ENCODE data around the gene IDH3B.
"Not testable (repeated sequence)": the region's sequence is repeated elsewhere in the genome, so short reads cannot be mapped to it uniquely, and the experiment has no call there.

IDH3B gene

GRCh38 chr20:2663887-2664719 is at the start of gene IDH3B:
Gene IDH3B (minus strand): TSS chr20:2664216. CDS start chr20:2664188, 28 bp downstream.
- DNase-seq (ENCODE audit: low read depth), result peak; percentile 84

DNA sequence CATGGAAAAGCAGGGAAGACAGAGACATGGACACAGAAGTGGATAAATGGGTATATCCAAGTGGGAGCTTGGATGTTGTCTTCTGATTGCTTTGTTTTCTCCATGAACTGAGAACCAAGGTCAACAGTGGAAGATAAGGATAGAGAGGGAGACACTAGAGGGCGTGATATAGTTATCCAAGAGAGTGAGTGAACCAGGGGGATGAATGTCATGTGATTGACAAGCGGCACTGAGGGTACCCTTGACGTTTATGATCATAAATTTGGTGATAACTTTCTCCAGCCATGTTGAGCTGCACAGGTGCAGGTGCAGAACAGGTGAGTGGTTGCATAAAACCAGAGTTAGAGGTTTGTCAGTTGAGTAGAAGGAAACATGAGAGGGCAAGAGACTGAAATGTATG is 49.3 kb upstream of the IDH3B start:
- no peak for DNase-seq (ENCODE audit: low read depth)

DNA sequence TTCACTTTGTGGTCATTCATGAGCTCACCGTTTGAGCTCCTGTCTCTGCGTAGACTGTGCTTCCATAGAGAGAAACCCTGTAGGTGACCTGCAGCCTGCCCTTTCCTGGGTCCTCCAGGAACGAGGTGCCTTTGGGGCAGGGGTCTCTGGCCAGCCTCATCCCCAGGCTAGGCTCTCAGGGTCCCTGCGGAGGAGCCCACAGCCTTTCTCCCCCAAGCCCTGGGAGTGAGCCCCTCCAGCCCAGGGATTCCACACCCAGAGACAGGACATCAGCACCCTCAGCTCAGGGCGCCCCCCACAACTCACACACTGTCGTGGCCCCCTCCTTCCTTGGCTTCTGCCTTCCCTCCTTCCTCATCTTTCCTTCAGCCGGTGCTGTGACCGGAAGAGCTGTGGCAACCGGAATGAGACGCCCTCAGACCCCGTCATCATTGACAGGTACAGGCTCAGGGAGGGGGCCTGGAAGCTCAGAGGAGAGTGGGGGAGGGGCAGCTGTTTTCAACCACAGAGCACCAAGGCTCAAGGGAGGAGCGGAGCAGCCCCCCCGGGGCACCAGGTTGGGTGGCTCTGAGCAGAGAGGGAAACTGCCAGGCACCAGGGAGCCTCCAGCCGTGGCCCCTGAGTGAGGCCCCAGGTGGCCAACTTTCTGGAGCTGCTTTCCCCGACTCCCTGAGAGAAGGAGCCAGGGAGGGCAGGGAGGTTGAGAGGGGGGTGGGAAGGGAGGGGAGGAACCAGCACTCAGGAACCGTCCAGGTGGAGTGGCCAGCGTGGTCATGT is 45.4 kb upstream of the IDH3B start:
- no peak for DNase-seq (ENCODE audit: low read depth)

GRCh38 chr20:2708665-2709064 is 44.6 kb upstream of the IDH3B start:
- no peak for DNase-seq (ENCODE audit: low read depth)

DNA sequence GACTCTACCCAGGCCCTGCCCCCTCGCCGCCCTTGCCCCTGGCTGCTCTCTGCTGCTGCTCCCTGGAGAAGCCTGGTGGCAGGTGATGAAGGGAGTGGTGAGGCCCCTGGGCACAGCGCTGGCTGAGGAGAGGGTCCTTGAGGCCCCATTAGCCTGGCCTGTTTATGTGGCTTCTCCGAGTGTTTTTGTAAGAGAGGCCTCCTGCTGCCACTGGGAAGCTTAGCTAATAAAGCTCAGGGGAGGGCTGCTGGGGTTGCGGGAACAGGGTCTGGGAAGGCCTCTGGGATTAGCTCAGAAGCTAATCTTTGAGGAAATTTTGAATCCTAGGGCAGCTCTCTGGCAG is 44.0 kb upstream of the IDH3B start:
- DNase-seq (ENCODE audit: low read depth), result no peak

GRCh38 chr20:2707353-2708072 is 43.5 kb upstream of the IDH3B start:
- DNase-seq (ENCODE audit: low read depth), result no peak

GRCh38 chr20:2706688-2707352 is 42.8 kb upstream of the IDH3B start:
- no peak for DNase-seq (ENCODE audit: low read depth)

DNA sequence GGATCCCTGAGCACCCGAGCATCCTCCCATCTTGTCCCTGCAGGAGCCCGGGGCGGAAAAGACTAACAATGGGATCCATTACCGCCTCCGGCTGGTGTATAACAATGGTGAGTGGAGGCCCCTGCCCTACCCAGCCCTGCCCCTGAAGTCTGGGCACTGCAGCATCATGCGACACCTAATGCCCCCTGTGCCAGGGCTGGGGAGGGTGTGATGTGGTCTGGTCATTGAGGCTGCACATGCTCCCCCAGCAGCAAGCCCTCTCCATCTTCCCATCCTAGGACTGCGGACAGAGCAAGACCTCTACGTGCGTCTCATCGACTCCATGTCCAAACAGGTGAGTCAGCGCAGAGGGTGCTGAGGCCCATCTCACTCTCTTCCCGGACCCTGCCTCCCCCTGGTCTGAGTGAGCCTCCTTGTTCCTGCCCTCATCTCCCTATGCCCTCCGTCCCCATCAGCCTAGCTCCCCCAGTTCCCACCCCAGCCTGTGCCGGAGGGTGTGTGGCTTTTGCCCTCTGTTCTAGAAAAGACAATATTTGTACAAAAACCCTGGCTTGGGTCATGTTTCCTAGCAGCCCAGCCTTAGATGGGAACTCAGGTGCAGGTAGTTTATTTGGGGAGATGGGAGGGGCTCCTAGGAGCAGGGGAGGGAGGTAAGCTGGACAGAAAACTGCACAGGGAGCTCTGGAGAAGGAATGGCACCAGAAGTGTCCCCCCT is 42.1 kb upstream of the IDH3B start:
- no peak for DNase-seq (ENCODE audit: low read depth)

- no peak for DNase-seq (ENCODE audit: low read depth)
These were observed 39.9 kb upstream of the IDH3B start for GRCh38 chr20:2703716-2704475.

DNA sequence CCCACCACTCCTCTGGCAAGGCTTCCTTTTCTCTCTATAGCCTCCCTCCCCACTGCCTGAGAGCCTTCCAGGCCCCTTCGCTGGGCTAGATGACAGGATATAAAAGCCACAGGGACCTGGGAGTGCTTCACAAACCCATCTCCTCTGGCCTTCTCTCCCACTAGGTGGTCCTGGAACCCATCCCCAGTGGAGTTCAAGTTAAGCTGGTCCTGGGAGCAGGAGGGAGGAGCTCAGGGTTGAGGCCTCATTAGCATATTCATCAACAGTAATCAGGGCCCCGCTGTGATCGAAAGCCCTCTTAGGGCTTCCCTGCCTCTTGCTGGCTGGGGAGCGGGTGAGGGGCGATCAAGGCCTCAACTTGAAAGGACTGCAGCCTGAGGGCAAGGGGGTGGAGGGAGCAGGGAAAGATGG is 37.7 kb upstream of the IDH3B start:
- no peak for DNase-seq (ENCODE audit: low read depth)

DNA sequence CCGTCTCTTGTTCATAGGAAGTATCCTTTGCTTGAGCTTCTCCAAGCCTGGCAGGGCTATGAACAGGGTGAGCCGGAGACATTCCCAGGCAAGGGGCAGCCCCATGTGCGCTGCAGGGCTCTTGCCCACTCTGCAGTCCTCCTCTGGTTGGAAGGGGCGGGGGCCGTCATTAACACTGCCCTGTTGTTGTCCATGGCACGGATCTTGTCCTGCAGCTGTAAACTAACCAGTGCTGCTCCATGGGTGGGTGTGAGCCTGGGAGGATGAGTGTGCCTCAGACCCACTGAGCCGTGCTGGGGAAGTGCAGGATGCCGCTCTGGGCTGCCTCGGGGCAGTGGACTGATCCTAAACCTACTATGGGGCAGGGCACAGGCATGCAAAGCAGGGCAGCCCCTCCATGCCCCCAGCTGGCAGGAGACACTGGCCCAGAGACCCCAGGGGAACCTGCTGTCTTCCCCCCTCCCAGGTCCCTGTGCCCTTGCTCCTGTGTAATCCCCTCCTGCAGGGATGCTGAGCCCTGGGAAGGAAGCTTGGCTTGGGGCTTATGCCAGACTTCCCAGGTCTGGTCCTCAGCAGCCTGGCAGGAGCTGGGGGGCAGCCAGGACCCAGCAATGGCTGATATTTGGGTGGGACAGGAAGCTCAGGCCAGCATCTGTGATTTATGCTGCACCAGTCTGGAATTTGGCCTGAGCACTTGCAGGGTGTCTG is 37.1 kb upstream of the IDH3B start:
- DNase-seq (ENCODE audit: low read depth), result no peak

DNA sequence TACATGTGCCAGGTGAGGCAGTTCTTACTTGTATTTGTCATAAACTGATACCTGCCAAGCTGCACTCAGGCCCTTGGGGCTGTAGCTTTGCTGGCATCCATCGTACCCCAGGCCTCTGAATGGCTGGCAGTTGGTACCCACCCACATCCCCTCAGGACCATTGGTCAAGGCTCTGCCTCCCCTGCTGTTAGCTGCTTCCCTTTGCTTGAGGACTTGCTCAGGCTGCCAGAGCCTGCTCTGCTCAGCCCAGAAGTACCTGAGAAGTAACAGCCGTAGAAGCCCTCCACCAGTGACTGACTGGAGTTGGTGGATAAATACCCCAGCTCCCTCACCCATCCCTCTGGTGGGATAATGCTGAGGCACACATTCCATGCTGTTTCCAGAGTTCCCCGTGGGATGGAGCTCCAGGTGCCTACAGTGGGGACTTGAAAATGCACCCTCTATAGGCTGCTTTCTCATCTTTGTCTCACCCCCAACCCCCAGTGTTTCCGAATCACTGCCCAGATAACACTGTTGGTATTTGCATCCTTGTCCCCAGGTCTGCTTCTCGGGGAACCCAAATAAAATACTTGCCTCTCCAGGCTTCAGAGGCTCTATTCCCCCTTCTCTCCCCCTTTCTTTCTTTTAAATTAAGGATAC is 35.9 kb upstream of the IDH3B start:
- no peak for DNase-seq (ENCODE audit: low read depth)

- no peak for DNase-seq (ENCODE audit: low read depth)
These were observed 34.9 kb upstream of the IDH3B start for GRCh38 chr20:2698912-2699311.

DNA sequence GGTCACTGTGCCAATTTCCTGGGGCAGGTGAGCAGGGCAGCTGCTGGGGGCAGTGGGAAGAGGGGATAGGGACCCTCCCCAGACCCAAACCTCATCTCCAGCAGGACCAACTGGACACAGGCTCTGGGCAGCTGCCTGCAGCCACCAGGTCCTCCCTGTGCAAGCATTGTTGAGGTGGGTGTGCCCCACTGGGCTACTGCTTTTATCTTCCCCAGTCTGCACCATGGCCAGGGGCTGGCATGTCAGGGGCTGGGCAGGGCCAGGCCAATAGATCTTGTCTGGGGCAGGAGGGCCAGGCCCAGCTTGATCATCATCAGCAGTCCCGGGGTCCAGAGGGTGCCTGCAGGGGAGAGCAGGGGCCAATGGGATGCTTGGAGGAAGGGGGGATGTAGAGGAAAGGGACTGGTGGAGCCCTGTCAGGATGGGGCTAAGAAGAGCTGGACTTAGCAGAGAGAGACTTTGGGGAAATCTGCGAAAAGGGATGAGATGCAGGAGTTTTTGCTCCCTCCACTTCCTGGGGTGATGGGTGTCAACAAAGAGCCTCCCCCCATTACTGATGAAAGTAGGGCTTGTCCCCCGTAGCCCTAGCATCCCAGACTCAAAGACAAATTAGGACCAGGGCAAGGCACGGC is 34.3 kb upstream of the IDH3B start:
- DNase-seq (ENCODE audit: low read depth), result no peak

DNA sequence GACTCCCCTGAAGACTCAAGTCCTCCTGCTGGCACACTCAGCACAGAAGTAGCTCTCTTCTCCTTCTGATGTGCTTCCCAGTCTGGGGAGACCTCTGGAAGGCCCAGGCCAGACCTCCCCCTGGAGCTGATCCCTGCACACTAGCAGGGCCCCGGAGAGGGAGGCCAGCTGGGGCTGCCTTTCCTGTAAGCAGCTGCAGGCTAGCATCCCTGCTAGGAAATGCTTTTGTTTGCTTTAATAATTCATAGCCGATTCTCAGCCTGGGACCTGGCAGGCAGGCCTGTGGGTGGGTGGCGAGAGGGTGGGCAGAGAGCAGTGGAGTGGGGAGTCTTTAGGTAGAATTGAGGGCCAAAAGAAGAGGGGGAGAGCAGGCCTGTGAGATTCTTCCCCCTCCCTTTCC is 33.8 kb upstream of the IDH3B start:
- DNase-seq (ENCODE audit: low read depth), result no peak

DNA sequence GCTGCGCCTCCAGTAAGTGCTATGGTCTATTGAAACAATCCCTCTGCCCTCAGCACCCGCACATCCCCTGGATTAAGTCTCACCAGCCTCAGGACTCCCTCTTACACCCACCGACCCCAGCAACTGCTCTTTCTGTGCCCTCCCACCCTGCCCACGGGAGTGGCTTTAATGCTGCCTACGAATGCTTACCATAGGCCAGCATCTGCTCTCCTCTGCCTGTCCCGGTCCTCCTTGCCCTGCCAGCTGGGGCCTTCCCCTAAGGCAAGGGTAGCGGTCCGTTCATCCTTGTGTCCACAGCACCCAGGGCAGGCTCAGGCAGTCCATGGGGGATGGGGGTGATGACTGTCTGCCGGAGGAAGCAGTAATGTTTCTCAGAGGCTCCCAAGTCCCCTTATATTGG is 32.6 kb upstream of the IDH3B start:
- no peak for DNase-seq (ENCODE audit: low read depth)

DNA sequence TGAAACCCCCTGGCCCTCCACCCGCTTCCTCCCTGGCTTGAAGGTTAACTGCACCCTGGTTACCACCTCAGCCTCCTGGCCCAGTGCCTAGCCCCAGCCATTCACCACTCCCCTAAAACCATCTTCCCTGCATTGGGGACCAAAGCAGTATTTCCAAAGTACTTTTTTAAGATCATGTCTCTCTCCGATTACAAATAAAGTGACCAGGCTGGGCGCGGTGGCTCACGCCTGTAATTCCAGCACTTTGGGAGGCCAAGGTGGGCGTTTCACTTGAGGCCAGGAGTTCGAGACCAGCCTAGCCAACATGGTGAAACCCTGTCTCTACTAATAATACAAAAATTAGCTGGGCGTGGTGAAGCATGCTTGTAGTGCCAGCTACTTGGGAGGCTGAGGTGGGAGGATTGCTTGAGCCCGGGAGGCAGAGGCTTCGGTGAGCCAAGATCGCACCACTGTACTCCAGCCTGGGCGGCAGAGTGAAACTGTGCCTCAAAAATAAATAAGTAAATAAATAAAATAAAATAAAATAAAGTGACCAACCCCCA is 32.0 kb upstream of the IDH3B start:
- not testable (repeated sequence) for DNase-seq (ENCODE audit: low read depth)

GRCh38 chr20:2695206-2695983 is 31.4 kb upstream of the IDH3B start:
- DNase-seq (ENCODE audit: low read depth), result no peak
